GM04503 (cell line): Measurements from ENCODE around the gene FAM174A.
A peak's percentile ranks its signal among the peaks of the same experiment; 100 is the strongest.

ENCODE experiments used
- DNase-seq: peaks from one replicate; pipeline ENCODE4 v3.0.0-alpha.2; 2012; ENCODE audit warnings: low read depth

FAM174A gene

GRCh38 chr5:100535060-100536005 lies at the start of gene FAM174A:
Gene FAM174A (plus strand): TSS chr5:100535374. CDS start chr5:100535531, 157 bp downstream.
- peak; percentile 79 for DNase-seq

- no peak for DNase-seq
These were observed 41.2 kb upstream of the FAM174A start for GRCh38 chr5:100493996-100494395.

- no peak for DNase-seq
These were observed 38.9 kb upstream of the FAM174A start for GRCh38 chr5:100496296-100496695.

DNA sequence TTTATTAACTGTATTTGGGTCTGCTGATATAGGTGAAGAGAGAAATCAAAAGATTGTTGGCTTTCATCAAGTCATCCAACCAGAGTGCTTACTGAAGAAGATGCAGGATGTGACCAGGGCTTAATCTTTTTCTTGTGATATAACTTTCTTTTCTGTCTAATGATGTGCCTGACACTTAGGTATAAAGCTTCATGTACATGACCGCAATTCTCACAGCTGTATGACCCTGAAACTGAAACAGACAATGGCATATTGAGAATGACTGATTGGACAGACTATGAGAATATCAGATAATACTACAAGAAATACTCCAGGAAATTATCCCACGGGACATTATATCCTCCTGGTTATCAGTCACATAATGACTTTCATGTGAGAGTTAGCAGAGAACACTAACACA lies 32.5 kb upstream of the FAM174A start:
- no peak for DNase-seq

GRCh38 chr5:100505984-100506670 lies 29.0 kb upstream of the FAM174A start:
- peak; percentile 14 for DNase-seq

DNA sequence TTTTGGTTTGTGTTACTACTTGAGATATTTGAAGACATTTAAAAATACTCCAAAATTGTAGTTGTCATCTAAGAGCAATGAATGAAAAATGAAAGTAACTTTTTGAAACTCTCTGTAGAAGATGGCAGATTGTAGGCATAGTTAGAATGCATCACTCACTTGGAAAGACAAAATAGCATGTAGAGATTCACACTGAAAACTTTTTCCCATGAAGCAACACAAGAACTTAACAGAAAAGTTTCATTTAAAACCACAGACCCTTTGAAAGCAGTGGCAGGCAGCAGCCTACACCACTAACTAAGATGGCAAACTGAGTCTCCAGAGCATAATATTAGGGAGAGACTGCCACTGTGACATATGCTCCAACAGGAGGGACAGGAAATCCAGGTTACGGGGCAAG lies 18.9 kb upstream of the FAM174A start:
- DNase-seq: no peak

GRCh38 chr5:100517301-100517974 lies 17.7 kb upstream of the FAM174A start:
- no peak for DNase-seq

GRCh38 chr5:100518377-100518776 lies 16.8 kb upstream of the FAM174A start:
- no peak for DNase-seq

GRCh38 chr5:100519075-100519474 lies 16.1 kb upstream of the FAM174A start:
- no peak for DNase-seq

- no peak for DNase-seq
These were observed 14.8 kb upstream of the FAM174A start for GRCh38 chr5:100520348-100520747.

GRCh38 chr5:100537946-100538345 lies 2.8 kb downstream of the FAM174A start:
- no peak for DNase-seq

- DNase-seq: no peak
These were observed 4.3 kb downstream of the FAM174A start for GRCh38 chr5:100539519-100539918.

GRCh38 chr5:100542086-100542485 lies 6.9 kb downstream of the FAM174A start:
- no peak for DNase-seq

DNA sequence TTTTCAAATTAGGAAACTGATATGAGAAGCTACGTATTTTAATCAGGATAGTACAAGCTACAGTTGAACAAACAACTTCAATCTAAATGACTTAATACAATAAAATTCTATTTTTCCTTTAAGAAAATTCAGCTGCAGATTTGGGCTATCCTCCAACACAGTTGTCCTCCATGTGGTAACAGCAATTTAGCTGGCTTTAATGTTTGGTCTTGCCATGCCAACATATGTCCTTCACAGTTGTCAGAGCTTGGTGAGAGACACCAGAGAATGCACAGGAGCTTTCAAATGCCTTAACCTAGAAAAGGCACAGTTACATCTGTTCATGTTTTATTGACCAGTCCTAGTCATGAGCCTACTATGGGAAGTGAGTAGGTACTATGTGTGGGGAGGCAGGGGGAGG lies 10.8 kb downstream of the FAM174A start:
- no peak for DNase-seq

- peak; percentile 3 for DNase-seq
These were observed 15.4 kb downstream of the FAM174A start for GRCh38 chr5:100550531-100551051.

GRCh38 chr5:100551183-100551582 lies 16.0 kb downstream of the FAM174A start:
- no peak for DNase-seq

- DNase-seq: peak; percentile 13
These were observed 18.0 kb downstream of the FAM174A start for GRCh38 chr5:100553209-100553608.

GRCh38 chr5:100560860-100561259 lies 25.7 kb downstream of the FAM174A start:
- no peak for DNase-seq

GRCh38 chr5:100562821-100563220 lies 27.6 kb downstream of the FAM174A start:
- DNase-seq: no peak

DNA sequence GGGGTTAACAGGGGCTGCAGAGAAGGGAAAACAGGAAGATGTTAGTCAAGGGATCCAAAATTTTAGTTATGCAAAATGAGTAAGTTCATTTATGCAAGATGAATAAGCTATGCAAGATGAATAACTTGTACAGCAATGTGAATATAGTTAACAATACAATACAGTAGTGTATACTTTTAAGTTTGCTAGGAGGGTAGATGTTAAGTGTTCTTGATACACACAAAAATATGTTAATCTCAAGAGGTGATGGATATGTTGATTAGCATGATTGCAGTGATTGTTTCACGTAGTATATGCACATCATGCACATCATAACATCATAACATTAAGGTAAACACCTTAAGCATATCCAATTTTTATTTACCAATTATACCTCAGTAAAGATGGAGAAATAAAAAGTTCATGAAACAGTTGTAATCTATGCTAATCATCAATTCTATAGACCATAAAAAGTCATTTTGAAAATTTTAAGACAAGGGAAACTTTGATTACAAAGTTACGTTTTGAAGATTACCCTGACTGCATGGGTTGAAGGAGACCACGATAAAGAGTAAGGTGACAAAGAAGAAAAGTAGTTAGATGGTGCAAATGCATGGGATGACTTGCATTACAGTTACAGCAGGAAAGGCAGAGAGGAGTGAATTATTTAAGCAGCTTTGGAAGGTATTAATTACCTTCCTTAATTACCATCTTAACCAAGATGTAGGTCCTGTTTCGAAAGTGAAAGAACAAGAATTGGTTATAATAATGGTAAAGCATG lies 31.4 kb downstream of the FAM174A start:
- DNase-seq: no peak

DNA sequence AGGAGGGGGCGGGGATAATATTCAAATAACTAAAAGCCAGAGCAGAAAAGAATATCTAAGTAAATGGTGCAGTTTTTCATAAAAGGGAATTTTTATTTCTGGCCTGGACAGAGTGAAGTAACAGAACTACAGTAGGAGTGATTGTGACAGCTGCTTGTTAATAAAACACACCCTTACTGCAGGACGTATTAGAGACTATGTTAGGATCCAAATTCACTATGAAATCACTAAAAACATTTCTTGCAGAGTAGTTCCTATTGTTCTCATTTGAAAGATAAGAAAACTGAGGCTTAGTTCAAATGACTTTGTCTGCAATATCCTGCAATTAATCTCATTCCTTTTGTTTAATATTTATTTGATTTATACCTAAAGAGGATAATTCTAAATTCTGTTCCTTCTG lies 39.5 kb downstream of the FAM174A start:
- no peak for DNase-seq

DNA sequence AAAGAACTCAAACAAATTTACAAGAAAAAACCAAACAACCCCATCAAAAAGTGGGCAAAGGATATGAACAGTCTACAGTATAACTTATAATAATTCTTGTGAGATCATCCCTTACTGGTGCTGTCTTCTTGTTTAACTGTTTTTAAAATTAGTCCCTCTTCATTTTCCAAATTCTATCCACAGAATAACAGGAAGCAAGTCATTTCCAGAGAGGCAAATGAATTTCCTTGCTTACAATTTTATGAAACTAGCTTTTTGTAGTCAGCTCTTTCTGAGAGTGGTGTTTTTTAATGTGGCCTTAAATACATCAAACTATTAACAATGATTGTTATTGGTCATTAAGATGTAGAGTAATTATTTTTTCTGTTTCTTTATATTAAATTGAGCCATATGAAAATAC lies 40.6 kb downstream of the FAM174A start:
- no peak for DNase-seq
